Measurements from ENCODE around the gene OR5C1.

OR5C1 gene

GRCh38 chr9:122800066-122801060 lies 11.6 kb downstream of the OR5C1 start, which contains the start of gene OR1K1:
TSS of gene OR1K1 (plus strand) at chr9:122800123. CDS start at chr9:122800123, 0 bp downstream.
- no peak within 1 kb of the TSS for H3K27ac ChIP-seq (ENCODE audit: low read length)
- no peaks in the 10 kb centered on the region for H3K36me3 ChIP-seq (ENCODE audit: insufficient read depth, low read length)
- no peaks in the 10 kb centered on the region for H3K27me3 ChIP-seq (ENCODE audit: insufficient read depth, low read length, poor library complexity)
- no peak within 1 kb of the TSS for H2AFZ ChIP-seq (ENCODE audit: low read depth, low read length)
- no peak within 1 kb of the TSS for H3K4me2 ChIP-seq (ENCODE audit: insufficient read depth, low read length)
- DNase-seq: no peak
- no peaks in the 10 kb centered on the region for H3K9me3 ChIP-seq (ENCODE audit: insufficient read depth, low read length, severe bottlenecking)
- no peaks in the 10 kb centered on the region for H3K79me2 ChIP-seq (ENCODE audit: insufficient read depth, low read length)
- no peak within 1 kb of the TSS for H3K4me3 ChIP-seq (ENCODE audit: low read depth in 1 of 2, low read length in 2 of 2)
- no peak for TF ChIP-seq EZH2 (IDR thresholded peaks at IDR 0.05; ENCODE audit: borderline replicate concordance, low read depth, low read length, severe bottlenecking)
- TF ChIP-seq, protein P1, sequence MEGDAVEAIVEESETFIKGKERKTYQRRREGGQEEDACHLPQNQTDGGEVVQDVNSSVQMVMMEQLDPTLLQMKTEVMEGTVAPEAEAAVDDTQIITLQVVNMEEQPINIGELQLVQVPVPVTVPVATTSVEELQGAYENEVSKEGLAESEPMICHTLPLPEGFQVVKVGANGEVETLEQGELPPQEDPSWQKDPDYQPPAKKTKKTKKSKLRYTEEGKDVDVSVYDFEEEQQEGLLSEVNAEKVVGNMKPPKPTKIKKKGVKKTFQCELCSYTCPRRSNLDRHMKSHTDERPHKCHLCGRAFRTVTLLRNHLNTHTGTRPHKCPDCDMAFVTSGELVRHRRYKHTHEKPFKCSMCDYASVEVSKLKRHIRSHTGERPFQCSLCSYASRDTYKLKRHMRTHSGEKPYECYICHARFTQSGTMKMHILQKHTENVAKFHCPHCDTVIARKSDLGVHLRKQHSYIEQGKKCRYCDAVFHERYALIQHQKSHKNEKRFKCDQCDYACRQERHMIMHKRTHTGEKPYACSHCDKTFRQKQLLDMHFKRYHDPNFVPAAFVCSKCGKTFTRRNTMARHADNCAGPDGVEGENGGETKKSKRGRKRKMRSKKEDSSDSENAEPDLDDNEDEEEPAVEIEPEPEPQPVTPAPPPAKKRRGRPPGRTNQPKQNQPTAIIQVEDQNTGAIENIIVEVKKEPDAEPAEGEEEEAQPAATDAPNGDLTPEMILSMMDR (IDR thresholded peaks at IDR 0.05; ENCODE audit: borderline replicate concordance, extremely low read depth, low read length, poor library complexity, severe bottlenecking): no peak
- no peaks in the 10 kb centered on the region for H3K4me1 ChIP-seq (ENCODE audit: insufficient read depth, low read length)
- ATAC-seq (ENCODE audit: insufficient read depth, low read depth): no peak
- no peak within 1 kb of the TSS for H3K9ac ChIP-seq (ENCODE audit: low read depth, low read length)
- no peaks in the 10 kb centered on the region for H4K20me1 ChIP-seq (ENCODE audit: insufficient read depth, low read length)

GRCh38 chr9:122806661-122807060 lies 17.9 kb downstream of the OR5C1 start:
- H3K79me2 ChIP-seq (ENCODE audit: insufficient read depth, low read length): no peaks in the 10 kb centered on the region
- H3K9ac ChIP-seq (ENCODE audit: low read depth, low read length): no peak overlapping the region
- H3K27ac ChIP-seq (ENCODE audit: low read length): no peak overlapping the region
- H3K4me2 ChIP-seq (ENCODE audit: insufficient read depth, low read length): no peak overlapping the region
- no peak overlapping the region for H2AFZ ChIP-seq (ENCODE audit: low read depth, low read length)
- DNase-seq (no peak), ATAC-seq (ENCODE audit: insufficient read depth, low read depth) (no peak)
- no peaks in the 10 kb centered on the region for H3K36me3 ChIP-seq (ENCODE audit: insufficient read depth, low read length)
- H3K9me3 ChIP-seq (ENCODE audit: insufficient read depth, low read length, severe bottlenecking): no peaks in the 10 kb centered on the region
- no peaks in the 10 kb centered on the region for H3K27me3 ChIP-seq (ENCODE audit: insufficient read depth, low read length, poor library complexity)
- no peaks in the 10 kb centered on the region for H4K20me1 ChIP-seq (ENCODE audit: insufficient read depth, low read length)
- TF ChIP-seq EZH2 (IDR thresholded peaks at IDR 0.05; ENCODE audit: borderline replicate concordance, low read depth, low read length, severe bottlenecking): no peak
- TF ChIP-seq, protein P1 (IDR thresholded peaks at IDR 0.05; ENCODE audit: borderline replicate concordance, extremely low read depth, low read length, poor library complexity, severe bottlenecking): no peak
- H3K4me3 ChIP-seq (ENCODE audit: low read depth in 1 of 2, low read length in 2 of 2): no peak overlapping the region
- H3K4me1 ChIP-seq (ENCODE audit: insufficient read depth, low read length): no peaks in the 10 kb centered on the region

GRCh38 chr9:122807271-122807900 lies 18.7 kb downstream of the OR5C1 start:
- Histone ChIP-seq H3K79me2 (ENCODE audit: insufficient read depth, low read length) (no peaks in the 10 kb centered on the region), H3K27me3 (ENCODE audit: insufficient read depth, low read length, poor library complexity) (no peaks in the 10 kb centered on the region), H3K36me3 (ENCODE audit: insufficient read depth, low read length) (no peaks in the 10 kb centered on the region), H3K27ac (ENCODE audit: low read length) (no peak overlapping the region), H3K4me2 (ENCODE audit: insufficient read depth, low read length) (no peak overlapping the region), H3K9ac (ENCODE audit: low read depth, low read length) (no peak overlapping the region), H3K4me1 (ENCODE audit: insufficient read depth, low read length) (no peaks in the 10 kb centered on the region), H2AFZ (ENCODE audit: low read depth, low read length) (no peak overlapping the region), H4K20me1 (ENCODE audit: insufficient read depth, low read length) (no peaks in the 10 kb centered on the region), H3K9me3 (ENCODE audit: insufficient read depth, low read length, severe bottlenecking) (no peaks in the 10 kb centered on the region), H3K4me3 (ENCODE audit: low read depth in 1 of 2, low read length in 2 of 2) (no peak overlapping the region)
- ATAC-seq (ENCODE audit: insufficient read depth, low read depth) (no peak), DNase-seq (no peak)
- TF ChIP-seq EZH2 (IDR thresholded peaks at IDR 0.05; ENCODE audit: borderline replicate concordance, low read depth, low read length, severe bottlenecking): no peak
- TF ChIP-seq, protein P1 (IDR thresholded peaks at IDR 0.05; ENCODE audit: borderline replicate concordance, extremely low read depth, low read length, poor library complexity, severe bottlenecking): no peak
